WTC11 (cell line): ENCODE data around the gene GCK. TPM values are rescaled to one million over a fixed set of nuclear protein-coding genes. Genes with fewer than 3 reads are reported as not detected.

Source experiments
- ATAC-seq: fragments of 200-7000 bp; cut with Tn5 transposase; 2 replicates; pipeline ENCODE4 v1.10.0; 2021; ENCODE audit warnings: mild to moderate bottlenecking, moderate library complexity
- CTCF ChIA-PET: fragments of 300-600 bp; sonication (Branson Sonifier 250); formaldehyde crosslinking; loops from one replicate; lab custom pipeline; 2021; ENCODE audit warnings: antibody characterized with exemption; lab: Charles Lee
- POLR2A ChIA-PET: fragments of 350-600 bp; sonication (Branson Sonifier 250); formaldehyde crosslinking; loops from one replicate; lab custom pipeline; 2021; ENCODE audit warnings: antibody characterized with exemption; lab: Charles Lee
- DNase-seq: peaks from one replicate; pipeline ENCODE4 v3.0.0; 2021; ENCODE audit warnings: low spot score
- H3K27ac Mint-ChIP-seq: 2 replicates; pipeline ENCODE4 v1.8.0; 2021; ENCODE audit warnings: mixed read lengths
- H3K27me3 Mint-ChIP-seq: 2 replicates; pipeline ENCODE4 v1.8.0; 2021; ENCODE audit warnings: low read depth, mild to moderate bottlenecking, moderate library complexity, mixed read lengths
- H3K36me3 Mint-ChIP-seq: 2 replicates; pipeline ENCODE4 v1.8.0; 2021; ENCODE audit warnings: mixed read lengths
- H3K4me1 Mint-ChIP-seq: 2 replicates; pipeline ENCODE4 v1.8.0; 2022; ENCODE audit warnings: mixed read lengths
- H3K4me3 Mint-ChIP-seq: 2 replicates; pipeline ENCODE4 v1.8.0; 2021; ENCODE audit warnings: mild to moderate bottlenecking, moderate library complexity, mixed read lengths
- H3K9me3 Mint-ChIP-seq: 2 replicates; pipeline ENCODE4 v1.8.0; 2021; ENCODE audit warnings: mixed read lengths
- ESRRA ChIP-seq: sonication (generic); formaldehyde crosslinking; IDR thresholded peaks from 2 replicates; pipeline ENCODE4 v1.8.1; 2022; ENCODE audit warnings: mild to moderate bottlenecking, missing genetic modification reagents, borderline replicate concordance
- FOXP1 ChIP-seq: sonication (generic); formaldehyde crosslinking; IDR thresholded peaks from 2 replicates; pipeline ENCODE4 v1.8.0; 2022; ENCODE audit warnings: missing genetic modification reagents, mild to moderate bottlenecking, moderate library complexity, borderline replicate concordance
- GABPB1 ChIP-seq: sonication (generic); formaldehyde crosslinking; IDR thresholded peaks from 2 replicates; pipeline ENCODE4 v1.8.1; 2023; ENCODE audit warnings: mild to moderate bottlenecking, missing genetic modification reagents
- JUN ChIP-seq: sonication (generic); formaldehyde crosslinking; IDR thresholded peaks from 2 replicates; pipeline ENCODE4 v1.8.0; 2023; ENCODE audit warnings: mild to moderate bottlenecking, missing genetic modification reagents
- KAT7 ChIP-seq: sonication (generic); formaldehyde crosslinking; IDR thresholded peaks from 2 replicates; pipeline ENCODE4 v1.8.1; 2023; ENCODE audit warnings: missing genetic modification reagents, mild to moderate bottlenecking, borderline replicate concordance
- NFE2L1 ChIP-seq: sonication (generic); formaldehyde crosslinking; IDR thresholded peaks from 2 replicates; pipeline ENCODE4 v1.8.1; 2023; ENCODE audit warnings: missing genetic modification reagents
- SMAD3 ChIP-seq: sonication (generic); formaldehyde crosslinking; IDR thresholded peaks from 2 replicates; pipeline ENCODE4 v1.8.0; 2022; ENCODE audit warnings: missing genetic modification reagents, mild to moderate bottlenecking, borderline replicate concordance
- SOX15 ChIP-seq: fragments of 250-450 bp; sonication (Bioruptor Pico); IDR thresholded peaks from 2 replicates; pipeline ENCODE4 v1.9.0; 2021; ENCODE audit warnings: mild to moderate bottlenecking
- TEAD1 ChIP-seq: sonication (generic); formaldehyde crosslinking; IDR thresholded peaks from 2 replicates; pipeline ENCODE4 v1.8.0; 2022; ENCODE audit warnings: mild to moderate bottlenecking, missing genetic modification reagents
- ZNF232 ChIP-seq: sonication (generic); formaldehyde crosslinking; IDR thresholded peaks from 2 replicates; pipeline ENCODE4 v1.8.0; 2022; ENCODE audit warnings: mild to moderate bottlenecking, missing genetic modification reagents
- total RNA-seq: library from RNA; stranded (reverse); gene quantifications from 3 replicates; pipeline ENCODE4 v1.2.3, GENCODE V29; 2021
- TF ChIP-seq, protein P1 (sequence below): sonication (generic); formaldehyde crosslinking; IDR thresholded peaks from 2 replicates; pipeline ENCODE4 v1.8.0; 2023; ENCODE audit warnings: missing genetic modification reagents
- TF ChIP-seq, protein P2 (sequence below): fragments of 250-450 bp; sonication (Bioruptor Pico); IDR thresholded peaks from 2 replicates; pipeline ENCODE4 v2.1.2; 2022; ENCODE audit warnings: mild to moderate bottlenecking, moderate library complexity
- TF ChIP-seq, protein P3 (sequence below): sonication (generic); formaldehyde crosslinking; IDR thresholded peaks from 2 replicates; pipeline ENCODE4 v1.8.0; 2022; ENCODE audit warnings: mild to moderate bottlenecking, missing genetic modification reagents
- TF ChIP-seq, protein P4 (sequence below): sonication (generic); formaldehyde crosslinking; IDR thresholded peaks from 2 replicates; pipeline ENCODE4 v1.8.1; 2023; ENCODE audit warnings: mild to moderate bottlenecking, missing genetic modification reagents
- TF ChIP-seq, protein P5 (sequence below): sonication (generic); formaldehyde crosslinking; IDR thresholded peaks from 2 replicates; pipeline ENCODE4 v1.8.1; 2023; ENCODE audit warnings: mild to moderate bottlenecking, missing genetic modification reagents, moderate library complexity
- TF ChIP-seq, protein P6 (sequence below): fragments of 250-450 bp; sonication (Bioruptor Pico); IDR thresholded peaks from 2 replicates; pipeline ENCODE4 v1.9.0; 2021; ENCODE audit warnings: moderate library complexity, mild to moderate bottlenecking, inconsistent platforms, borderline replicate concordance
- TF ChIP-seq, protein P7 (sequence below): sonication (generic); formaldehyde crosslinking; IDR thresholded peaks from 2 replicates; pipeline ENCODE4 v1.8.1; 2023; ENCODE audit warnings: mild to moderate bottlenecking, missing genetic modification reagents, moderate library complexity
- TF ChIP-seq, protein P8 (sequence below): sonication (generic); formaldehyde crosslinking; IDR thresholded peaks from 2 replicates; pipeline ENCODE4 v1.8.1; 2023; ENCODE audit warnings: mild to moderate bottlenecking, missing genetic modification reagents, borderline replicate concordance
- TF ChIP-seq, protein P9 (sequence below): sonication (generic); formaldehyde crosslinking; IDR thresholded peaks from 2 replicates; pipeline ENCODE4 v1.8.0; 2022; ENCODE audit warnings: mild to moderate bottlenecking, missing genetic modification reagents

GCK gene
- total RNA-seq, 1 experiment from 2014 or later: 3.3 TPM

DNA sequence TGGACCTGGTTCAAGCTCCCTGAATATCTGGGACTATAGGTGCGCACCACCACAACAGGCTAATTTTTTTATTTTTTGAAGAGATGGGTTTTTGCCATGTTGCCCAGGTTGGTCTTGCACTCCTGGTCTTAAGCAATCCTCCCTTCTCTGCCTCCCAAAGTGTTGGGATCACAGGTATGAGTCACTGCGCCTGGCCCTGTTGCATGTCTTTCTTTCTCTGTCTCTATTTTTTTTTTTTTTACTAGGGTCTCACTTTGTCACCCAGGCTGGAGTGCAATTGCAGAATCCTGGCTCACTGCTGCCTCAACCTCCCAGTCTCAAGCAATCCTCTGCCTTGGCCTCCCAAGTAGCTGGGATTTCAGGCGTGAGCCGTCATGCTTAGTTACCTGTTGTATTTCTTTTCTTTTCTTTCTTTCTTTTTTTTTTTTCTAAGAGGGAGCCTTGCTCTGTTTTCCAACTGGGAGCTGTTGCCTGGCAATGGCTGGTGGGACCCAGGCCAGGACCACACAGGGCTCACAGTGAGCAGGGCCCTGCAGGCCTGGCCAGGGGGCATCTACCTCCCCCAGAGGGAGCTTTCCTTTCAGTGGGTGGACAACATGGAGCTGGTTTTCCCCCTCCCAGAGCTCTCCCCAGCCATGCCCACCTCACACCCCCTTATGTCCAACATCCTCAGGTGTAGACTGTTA lies 54.2 kb downstream of the GCK start (continued):
- TF ChIP-seq, protein P1, sequence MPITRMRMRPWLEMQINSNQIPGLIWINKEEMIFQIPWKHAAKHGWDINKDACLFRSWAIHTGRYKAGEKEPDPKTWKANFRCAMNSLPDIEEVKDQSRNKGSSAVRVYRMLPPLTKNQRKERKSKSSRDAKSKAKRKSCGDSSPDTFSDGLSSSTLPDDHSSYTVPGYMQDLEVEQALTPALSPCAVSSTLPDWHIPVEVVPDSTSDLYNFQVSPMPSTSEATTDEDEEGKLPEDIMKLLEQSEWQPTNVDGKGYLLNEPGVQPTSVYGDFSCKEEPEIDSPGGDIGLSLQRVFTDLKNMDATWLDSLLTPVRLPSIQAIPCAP: no peak
- no peak for TF ChIP-seq ESRRA (CRISPR knock-in tag)
- TF ChIP-seq, protein P2, sequence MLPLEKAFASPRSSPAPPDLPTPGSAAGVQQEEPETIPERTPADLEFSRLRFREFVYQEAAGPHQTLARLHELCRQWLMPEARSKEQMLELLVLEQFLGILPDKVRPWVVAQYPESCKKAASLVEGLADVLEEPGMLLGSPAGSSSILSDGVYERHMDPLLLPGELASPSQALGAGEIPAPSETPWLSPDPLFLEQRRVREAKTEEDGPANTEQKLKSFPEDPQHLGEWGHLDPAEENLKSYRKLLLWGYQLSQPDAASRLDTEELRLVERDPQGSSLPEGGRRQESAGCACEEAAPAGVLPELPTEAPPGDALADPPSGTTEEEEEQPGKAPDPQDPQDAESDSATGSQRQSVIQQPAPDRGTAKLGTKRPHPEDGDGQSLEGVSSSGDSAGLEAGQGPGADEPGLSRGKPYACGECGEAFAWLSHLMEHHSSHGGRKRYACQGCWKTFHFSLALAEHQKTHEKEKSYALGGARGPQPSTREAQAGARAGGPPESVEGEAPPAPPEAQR: no peak
- TF ChIP-seq TEAD1 (CRISPR knock-in tag): no peak
- TF ChIP-seq, protein P3, sequence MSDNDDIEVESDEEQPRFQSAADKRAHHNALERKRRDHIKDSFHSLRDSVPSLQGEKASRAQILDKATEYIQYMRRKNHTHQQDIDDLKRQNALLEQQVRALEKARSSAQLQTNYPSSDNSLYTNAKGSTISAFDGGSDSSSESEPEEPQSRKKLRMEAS (CRISPR knock-in tag): no peak

DNA sequence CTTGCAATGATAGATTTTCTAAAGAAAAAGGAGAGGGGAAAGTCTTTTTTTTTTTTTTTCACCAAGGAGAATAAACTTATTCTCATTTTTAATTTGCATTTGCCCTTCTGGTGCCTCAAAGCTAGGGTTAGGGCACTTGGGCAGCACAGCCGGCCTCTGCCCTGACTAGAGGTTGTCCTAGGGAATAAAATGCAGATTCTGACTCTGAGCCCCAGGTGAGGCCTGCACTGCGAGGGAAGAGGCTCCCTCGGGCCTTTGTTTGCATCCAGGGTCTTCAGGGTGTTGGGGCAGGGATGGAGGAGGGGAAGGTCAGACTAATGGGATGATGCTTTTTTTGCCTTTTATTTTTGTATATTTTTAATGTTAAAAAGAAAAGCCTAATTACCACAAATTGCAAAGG lies 55.9 kb downstream of the GCK start:
- ATAC-seq (no peak), DNase-seq (no peak)
- CTCF ChIA-PET: interaction anchor here (0.8 to 1.3 kb wide), 4 partner anchors 9 to 215 kb away, joined by 3 to 4 read pairs (median 4); no protein-coding TSS in a partner anchor
- POLR2A ChIA-PET: no interaction called here
- Mint-ChIP-seq H3K4me1 (peaks cover 18% of the 10 kb centered on the region), H3K27ac (no peak overlapping the region), H3K27me3 (peaks cover 30% of the 10 kb centered on the region), H3K9me3 (no peaks in the 10 kb centered on the region), H3K4me3 (no peak overlapping the region), H3K36me3 (no peaks in the 10 kb centered on the region)
- TF ChIP-seq, protein P4, sequence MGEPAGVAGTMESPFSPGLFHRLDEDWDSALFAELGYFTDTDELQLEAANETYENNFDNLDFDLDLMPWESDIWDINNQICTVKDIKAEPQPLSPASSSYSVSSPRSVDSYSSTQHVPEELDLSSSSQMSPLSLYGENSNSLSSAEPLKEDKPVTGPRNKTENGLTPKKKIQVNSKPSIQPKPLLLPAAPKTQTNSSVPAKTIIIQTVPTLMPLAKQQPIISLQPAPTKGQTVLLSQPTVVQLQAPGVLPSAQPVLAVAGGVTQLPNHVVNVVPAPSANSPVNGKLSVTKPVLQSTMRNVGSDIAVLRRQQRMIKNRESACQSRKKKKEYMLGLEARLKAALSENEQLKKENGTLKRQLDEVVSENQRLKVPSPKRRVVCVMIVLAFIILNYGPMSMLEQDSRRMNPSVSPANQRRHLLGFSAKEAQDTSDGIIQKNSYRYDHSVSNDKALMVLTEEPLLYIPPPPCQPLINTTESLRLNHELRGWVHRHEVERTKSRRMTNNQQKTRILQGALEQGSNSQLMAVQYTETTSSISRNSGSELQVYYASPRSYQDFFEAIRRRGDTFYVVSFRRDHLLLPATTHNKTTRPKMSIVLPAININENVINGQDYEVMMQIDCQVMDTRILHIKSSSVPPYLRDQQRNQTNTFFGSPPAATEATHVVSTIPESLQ (CRISPR knock-in tag): no peak
- no peak for TF ChIP-seq SOX15 (CRISPR knock-in tag)
- TF ChIP-seq, protein P5, sequence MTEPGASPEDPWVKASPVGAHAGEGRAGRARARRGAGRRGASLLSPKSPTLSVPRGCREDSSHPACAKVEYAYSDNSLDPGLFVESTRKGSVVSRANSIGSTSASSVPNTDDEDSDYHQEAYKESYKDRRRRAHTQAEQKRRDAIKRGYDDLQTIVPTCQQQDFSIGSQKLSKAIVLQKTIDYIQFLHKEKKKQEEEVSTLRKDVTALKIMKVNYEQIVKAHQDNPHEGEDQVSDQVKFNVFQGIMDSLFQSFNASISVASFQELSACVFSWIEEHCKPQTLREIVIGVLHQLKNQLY (CRISPR knock-in tag): no peak
- no peak for TF ChIP-seq KAT7 (CRISPR knock-in tag)
- TF ChIP-seq, protein P6, sequence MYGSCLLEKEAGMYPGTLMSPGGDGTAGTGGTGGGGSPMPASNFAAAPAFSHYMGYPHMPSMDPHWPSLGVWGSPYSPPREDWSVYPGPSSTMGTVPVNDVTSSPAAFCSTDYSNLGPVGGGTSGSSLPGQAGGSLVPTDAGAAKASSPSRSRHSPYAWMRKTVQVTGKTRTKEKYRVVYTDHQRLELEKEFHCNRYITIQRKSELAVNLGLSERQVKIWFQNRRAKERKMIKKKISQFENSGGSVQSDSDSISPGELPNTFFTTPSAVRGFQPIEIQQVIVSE (CRISPR knock-in tag): no peak
- TF ChIP-seq ESRRA (CRISPR knock-in tag): no peak
- TF ChIP-seq JUN (CRISPR knock-in tag): no peak
- TF ChIP-seq, protein P7, sequence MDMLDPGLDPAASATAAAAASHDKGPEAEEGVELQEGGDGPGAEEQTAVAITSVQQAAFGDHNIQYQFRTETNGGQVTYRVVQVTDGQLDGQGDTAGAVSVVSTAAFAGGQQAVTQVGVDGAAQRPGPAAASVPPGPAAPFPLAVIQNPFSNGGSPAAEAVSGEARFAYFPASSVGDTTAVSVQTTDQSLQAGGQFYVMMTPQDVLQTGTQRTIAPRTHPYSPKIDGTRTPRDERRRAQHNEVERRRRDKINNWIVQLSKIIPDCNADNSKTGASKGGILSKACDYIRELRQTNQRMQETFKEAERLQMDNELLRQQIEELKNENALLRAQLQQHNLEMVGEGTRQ: no peak
- TF ChIP-seq FOXP1 (CRISPR knock-in tag): no peak
- TF ChIP-seq SMAD3: no peak
- no peak for TF ChIP-seq ZNF232 (CRISPR knock-in tag)
- TF ChIP-seq, protein P8, sequence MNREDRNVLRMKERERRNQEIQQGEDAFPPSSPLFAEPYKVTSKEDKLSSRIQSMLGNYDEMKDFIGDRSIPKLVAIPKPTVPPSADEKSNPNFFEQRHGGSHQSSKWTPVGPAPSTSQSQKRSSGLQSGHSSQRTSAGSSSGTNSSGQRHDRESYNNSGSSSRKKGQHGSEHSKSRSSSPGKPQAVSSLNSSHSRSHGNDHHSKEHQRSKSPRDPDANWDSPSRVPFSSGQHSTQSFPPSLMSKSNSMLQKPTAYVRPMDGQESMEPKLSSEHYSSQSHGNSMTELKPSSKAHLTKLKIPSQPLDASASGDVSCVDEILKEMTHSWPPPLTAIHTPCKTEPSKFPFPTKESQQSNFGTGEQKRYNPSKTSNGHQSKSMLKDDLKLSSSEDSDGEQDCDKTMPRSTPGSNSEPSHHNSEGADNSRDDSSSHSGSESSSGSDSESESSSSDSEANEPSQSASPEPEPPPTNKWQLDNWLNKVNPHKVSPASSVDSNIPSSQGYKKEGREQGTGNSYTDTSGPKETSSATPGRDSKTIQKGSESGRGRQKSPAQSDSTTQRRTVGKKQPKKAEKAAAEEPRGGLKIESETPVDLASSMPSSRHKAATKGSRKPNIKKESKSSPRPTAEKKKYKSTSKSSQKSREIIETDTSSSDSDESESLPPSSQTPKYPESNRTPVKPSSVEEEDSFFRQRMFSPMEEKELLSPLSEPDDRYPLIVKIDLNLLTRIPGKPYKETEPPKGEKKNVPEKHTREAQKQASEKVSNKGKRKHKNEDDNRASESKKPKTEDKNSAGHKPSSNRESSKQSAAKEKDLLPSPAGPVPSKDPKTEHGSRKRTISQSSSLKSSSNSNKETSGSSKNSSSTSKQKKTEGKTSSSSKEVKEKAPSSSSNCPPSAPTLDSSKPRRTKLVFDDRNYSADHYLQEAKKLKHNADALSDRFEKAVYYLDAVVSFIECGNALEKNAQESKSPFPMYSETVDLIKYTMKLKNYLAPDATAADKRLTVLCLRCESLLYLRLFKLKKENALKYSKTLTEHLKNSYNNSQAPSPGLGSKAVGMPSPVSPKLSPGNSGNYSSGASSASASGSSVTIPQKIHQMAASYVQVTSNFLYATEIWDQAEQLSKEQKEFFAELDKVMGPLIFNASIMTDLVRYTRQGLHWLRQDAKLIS (CRISPR knock-in tag): no peak
- no peak for TF ChIP-seq NFE2L1 (CRISPR knock-in tag)
- no peak for TF ChIP-seq GABPB1
- TF ChIP-seq, protein P9, sequence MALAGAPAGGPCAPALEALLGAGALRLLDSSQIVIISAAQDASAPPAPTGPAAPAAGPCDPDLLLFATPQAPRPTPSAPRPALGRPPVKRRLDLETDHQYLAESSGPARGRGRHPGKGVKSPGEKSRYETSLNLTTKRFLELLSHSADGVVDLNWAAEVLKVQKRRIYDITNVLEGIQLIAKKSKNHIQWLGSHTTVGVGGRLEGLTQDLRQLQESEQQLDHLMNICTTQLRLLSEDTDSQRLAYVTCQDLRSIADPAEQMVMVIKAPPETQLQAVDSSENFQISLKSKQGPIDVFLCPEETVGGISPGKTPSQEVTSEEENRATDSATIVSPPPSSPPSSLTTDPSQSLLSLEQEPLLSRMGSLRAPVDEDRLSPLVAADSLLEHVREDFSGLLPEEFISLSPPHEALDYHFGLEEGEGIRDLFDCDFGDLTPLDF (CRISPR knock-in tag): no peak
- TF ChIP-seq, protein P2: no peak
